ENCODE measurements around the gene ANAPC7.
"Not testable (repeated sequence)": the region's sequence is repeated elsewhere in the genome, so short reads cannot be mapped to it uniquely, and the experiment has no call there.

DNA sequence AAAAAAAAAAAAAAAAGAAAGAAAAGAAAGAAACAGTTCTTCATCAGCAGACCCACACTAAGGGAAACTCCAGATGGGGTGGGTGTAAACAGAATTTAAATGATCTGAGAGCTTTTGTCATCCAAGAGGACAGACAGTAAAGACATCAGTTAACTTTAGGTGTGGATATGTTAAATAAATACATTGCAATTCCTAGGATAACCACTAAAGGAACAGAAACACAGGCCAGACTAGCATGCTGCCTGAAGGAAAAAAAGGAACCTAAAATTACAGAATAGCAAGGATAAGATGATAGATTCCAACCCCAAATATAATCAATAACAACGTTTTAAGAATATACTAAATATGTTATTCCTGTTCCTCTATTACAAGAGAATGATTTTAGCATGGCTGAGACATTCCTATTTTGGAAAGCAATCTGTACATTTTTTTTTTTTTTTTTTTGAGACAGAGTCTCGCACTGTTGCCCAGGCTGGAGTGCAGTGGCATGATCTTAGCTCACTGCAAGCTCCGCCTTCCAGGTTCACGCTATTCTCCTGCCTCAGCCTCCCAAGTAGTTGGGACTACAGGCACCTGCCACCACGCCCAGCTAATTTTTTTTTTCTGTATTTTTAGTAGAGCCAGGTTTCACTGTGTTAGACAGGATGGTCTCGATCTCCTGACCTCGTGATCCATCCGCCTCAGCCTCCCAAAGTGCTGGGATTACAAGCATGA, 45.0 kb downstream of the ANAPC7 start:
- TF ChIP-seq, protein P1, sequence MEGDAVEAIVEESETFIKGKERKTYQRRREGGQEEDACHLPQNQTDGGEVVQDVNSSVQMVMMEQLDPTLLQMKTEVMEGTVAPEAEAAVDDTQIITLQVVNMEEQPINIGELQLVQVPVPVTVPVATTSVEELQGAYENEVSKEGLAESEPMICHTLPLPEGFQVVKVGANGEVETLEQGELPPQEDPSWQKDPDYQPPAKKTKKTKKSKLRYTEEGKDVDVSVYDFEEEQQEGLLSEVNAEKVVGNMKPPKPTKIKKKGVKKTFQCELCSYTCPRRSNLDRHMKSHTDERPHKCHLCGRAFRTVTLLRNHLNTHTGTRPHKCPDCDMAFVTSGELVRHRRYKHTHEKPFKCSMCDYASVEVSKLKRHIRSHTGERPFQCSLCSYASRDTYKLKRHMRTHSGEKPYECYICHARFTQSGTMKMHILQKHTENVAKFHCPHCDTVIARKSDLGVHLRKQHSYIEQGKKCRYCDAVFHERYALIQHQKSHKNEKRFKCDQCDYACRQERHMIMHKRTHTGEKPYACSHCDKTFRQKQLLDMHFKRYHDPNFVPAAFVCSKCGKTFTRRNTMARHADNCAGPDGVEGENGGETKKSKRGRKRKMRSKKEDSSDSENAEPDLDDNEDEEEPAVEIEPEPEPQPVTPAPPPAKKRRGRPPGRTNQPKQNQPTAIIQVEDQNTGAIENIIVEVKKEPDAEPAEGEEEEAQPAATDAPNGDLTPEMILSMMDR (conservative IDR thresholded peaks at IDR 0.05; ENCODE audit: low read depth, low read length) = 0 out of 2 replicates have a peak, but pooled peaks have one; percentile 32
- not testable (repeated sequence) for TF ChIP-seq EZH2 (IDR thresholded peaks at IDR 0.05; ENCODE audit: borderline replicate concordance, low read depth, low read length, poor library complexity, severe bottlenecking)
